Stimulated activated CD4-positive, alpha-beta T cell treated with anti-CD3 and anti-CD28 coated beads, Interleukin-2, amount 100 ng/mL, for 24 hours (primary cell): Measurements from ENCODE around the gene TNFRSF1B.
A peak's percentile ranks its signal among the peaks of the same experiment; 100 is the strongest.

Source experiments
- DNase-seq, 2 donors: peaks; one replicate each; pipeline ENCODE4 v3.0.0-alpha.2; 2020

The TNFRSF1B gene

GRCh38 chr1:12176298-12177118, 9.7 kb downstream of the TNFRSF1B start:
- no peak for DNase-seq

GRCh38 chr1:12177156-12177998, 10.6 kb downstream of the TNFRSF1B start:
- no peak for DNase-seq

GRCh38 chr1:12177999-12178441, 11.2 kb downstream of the TNFRSF1B start:
- peak; percentile 96 for DNase-seq

- DNase-seq: no peak
Observed at GRCh38 chr1:12178511-12178910, 11.7 kb downstream of the TNFRSF1B start.

GRCh38 chr1:12179111-12179519, 12.3 kb downstream of the TNFRSF1B start:
- peak; percentile 82 to 84 for DNase-seq

- DNase-seq: no peak
Observed at GRCh38 chr1:12179676-12180075, 12.9 kb downstream of the TNFRSF1B start.

GRCh38 chr1:12180315-12180714, 13.5 kb downstream of the TNFRSF1B start:
- no peak for DNase-seq

GRCh38 chr1:12180903-12181302, 14.1 kb downstream of the TNFRSF1B start:
- no peak for DNase-seq

GRCh38 chr1:12181568-12181967, 14.8 kb downstream of the TNFRSF1B start:
- DNase-seq: no peak

GRCh38 chr1:12182410-12182984, 15.7 kb downstream of the TNFRSF1B start:
- no peak for DNase-seq

- DNase-seq: no peak
Observed at GRCh38 chr1:12183095-12183794, 16.5 kb downstream of the TNFRSF1B start.

GRCh38 chr1:12184008-12184681, 17.4 kb downstream of the TNFRSF1B start:
- no peak for DNase-seq

GRCh38 chr1:12185036-12185917, 18.5 kb downstream of the TNFRSF1B start:
- DNase-seq: no peak

- DNase-seq: no peak
Observed at GRCh38 chr1:12185918-12186678, 19.3 kb downstream of the TNFRSF1B start.

- DNase-seq: no peak
Observed at GRCh38 chr1:12186679-12186985, 19.8 kb downstream of the TNFRSF1B start.

GRCh38 chr1:12188115-12188514, 21.3 kb downstream of the TNFRSF1B start:
- no peak for DNase-seq

GRCh38 chr1:12188657-12189327, 22.0 kb downstream of the TNFRSF1B start:
- DNase-seq: no peak

- DNase-seq: no peak
Observed at GRCh38 chr1:12189328-12189682, 22.5 kb downstream of the TNFRSF1B start.

- DNase-seq: no peak
Observed at GRCh38 chr1:12191242-12192032, 24.6 kb downstream of the TNFRSF1B start.
